HepG2 (cell line): ENCODE measurements around the gene TCAP. TPM values are rescaled to one million over a fixed set of nuclear protein-coding genes. Genes with fewer than 3 reads are reported as not detected.
A peak's percentile ranks its signal among the peaks of the same experiment; 100 is the strongest.

Source experiments
- ATRX ChIP-seq: sonication (generic); formaldehyde crosslinking; IDR thresholded peaks from 2 replicates; pipeline ENCODE4 v1.4.0; 2020; ENCODE audit warnings: missing genetic modification reagents, borderline replicate concordance
- CBFB ChIP-seq: sonication (generic); formaldehyde crosslinking; IDR thresholded peaks from 2 replicates; pipeline ENCODE4 v1.4.0; 2020; ENCODE audit warnings: missing genetic modification reagents
- CCDC6 ChIP-seq: sonication (generic); formaldehyde crosslinking; IDR thresholded peaks from 2 replicates; pipeline ENCODE4 v1.8.1; 2022; ENCODE audit warnings: mild to moderate bottlenecking, missing genetic modification reagents, moderate library complexity
- CREB3 ChIP-seq: sonication (generic); formaldehyde crosslinking; IDR thresholded peaks from 2 replicates; pipeline ENCODE4 v1.5.0; 2020; ENCODE audit warnings: missing genetic modification reagents
- FIP1L1 ChIP-seq: fragments of 200-400 bp; formaldehyde crosslinking; IDR thresholded peaks from 2 replicates; pipeline ENCODE4 v1.6.1; 2018; ENCODE audit warnings: low read depth, mild to moderate bottlenecking, low read length, moderate library complexity, borderline replicate concordance; ENCODE audit not compliant: insufficient read depth
- FOXC1 ChIP-seq: sonication (generic); formaldehyde crosslinking; IDR thresholded peaks from 2 replicates; pipeline ENCODE4 v1.8.0; 2022; ENCODE audit warnings: mild to moderate bottlenecking, missing genetic modification reagents, borderline replicate concordance
- IKZF4 ChIP-seq: sonication (generic); formaldehyde crosslinking; IDR thresholded peaks from 2 replicates; pipeline ENCODE4 v1.5.1; 2020; ENCODE audit warnings: borderline replicate concordance, mild to moderate bottlenecking, low read depth, missing genetic modification reagents; ENCODE audit errors: not compliant biosample characterization
- LRRFIP1 ChIP-seq: sonication (generic); formaldehyde crosslinking; conservative IDR thresholded peaks from 2 replicates; pipeline ENCODE4 v1.4.0; 2020; ENCODE audit warnings: missing genetic modification reagents
- MBD4 ChIP-seq: IDR thresholded peaks from 2 replicates; pipeline ENCODE4 v1.6.1; 2012; ENCODE audit warnings: low read length, inconsistent platforms, borderline replicate concordance
- MYC ChIP-seq: sonication (generic); formaldehyde crosslinking; IDR thresholded peaks from 2 replicates; pipeline ENCODE4 v1.9.0; 2021; ENCODE audit warnings: missing genetic modification reagents, borderline replicate concordance
- NBN ChIP-seq: fragments of 450-650 bp; conservative IDR thresholded peaks from 2 replicates; pipeline ENCODE4 v1.6.1; 2017
- NKX3-1 ChIP-seq: sonication (generic); formaldehyde crosslinking; IDR thresholded peaks from 2 replicates; pipeline ENCODE4 v1.5.0; 2020; ENCODE audit warnings: missing genetic modification reagents
- PRPF4 ChIP-seq: fragments of 200-400 bp; formaldehyde crosslinking; IDR thresholded peaks from 2 replicates; pipeline ENCODE4 v1.6.1; 2016; ENCODE audit warnings: low read length, low read depth; ENCODE audit not compliant: poor library complexity, severe bottlenecking
- TAF1 ChIP-seq: sonication (generic); formaldehyde crosslinking; IDR thresholded peaks from 2 replicates; pipeline ENCODE4 v1.4.0; 2020; ENCODE audit warnings: missing genetic modification reagents
- TAF15 ChIP-seq: fragments of 200-400 bp; formaldehyde crosslinking; IDR thresholded peaks from one replicate; pipeline ENCODE4 v1.6.1; 2018; ENCODE audit warnings: mild to moderate bottlenecking, low read depth, low read length; ENCODE audit not compliant: poor library complexity, severe bottlenecking
- TCF7 ChIP-seq: sonication (generic); IDR thresholded peaks from 2 replicates; pipeline ENCODE4 v1.6.1; 2016; ENCODE audit warnings: antibody characterized with exemption, low read depth
- THYN1 ChIP-seq: sonication (generic); formaldehyde crosslinking; IDR thresholded peaks from 2 replicates; pipeline ENCODE4 v1.8.1; 2023; ENCODE audit warnings: low read depth, mild to moderate bottlenecking, moderate library complexity, missing genetic modification reagents, borderline replicate concordance
- U2AF1 ChIP-seq: fragments of 200-400 bp; formaldehyde crosslinking; optimal IDR thresholded peaks from 2 replicates; pipeline ENCODE3; 2017; ENCODE audit warnings: mild to moderate bottlenecking, low read depth, low read length
- ZFYVE20 ChIP-seq: sonication (generic); formaldehyde crosslinking; IDR thresholded peaks from 2 replicates; pipeline ENCODE4 v1.8.0; 2023; ENCODE audit warnings: low read depth, mild to moderate bottlenecking, moderate library complexity, missing genetic modification reagents, borderline replicate concordance
- ZNF138 ChIP-seq: sonication (generic); formaldehyde crosslinking; IDR thresholded peaks from 2 replicates; pipeline ENCODE4 v1.5.0; 2020; ENCODE audit warnings: mild to moderate bottlenecking, low read depth, missing genetic modification reagents
- ZNF17 ChIP-seq: sonication (generic); formaldehyde crosslinking; IDR thresholded peaks from 2 replicates; pipeline ENCODE4 v1.5.0; 2020; ENCODE audit warnings: mild to moderate bottlenecking, missing genetic modification reagents
- ZNF253 ChIP-seq: sonication (generic); formaldehyde crosslinking; IDR thresholded peaks from 2 replicates; pipeline ENCODE4 v1.8.0; 2022; ENCODE audit warnings: mild to moderate bottlenecking, missing genetic modification reagents, borderline replicate concordance
- ZNF382 ChIP-seq: sonication (generic); formaldehyde crosslinking; IDR thresholded peaks from 2 replicates; pipeline ENCODE4 v1.5.0; 2020; ENCODE audit warnings: missing genetic modification reagents, mild to moderate bottlenecking, borderline replicate concordance
- ZNF570 ChIP-seq: sonication (generic); formaldehyde crosslinking; IDR thresholded peaks from 2 replicates; pipeline ENCODE4 v1.4.0; 2020; ENCODE audit warnings: mild to moderate bottlenecking, missing genetic modification reagents, borderline replicate concordance
- ZNF589 ChIP-seq: sonication (generic); formaldehyde crosslinking; conservative IDR thresholded peaks from 2 replicates; pipeline ENCODE4 v1.8.0; 2022; ENCODE audit warnings: mild to moderate bottlenecking, moderate library complexity, missing genetic modification reagents
- ZNF672 ChIP-seq: sonication (generic); formaldehyde crosslinking; IDR thresholded peaks from 2 replicates; pipeline ENCODE4 v1.8.1; 2022; ENCODE audit warnings: missing genetic modification reagents
- ZNF777 ChIP-seq: sonication (generic); formaldehyde crosslinking; IDR thresholded peaks from 2 replicates; pipeline ENCODE4 v1.4.0; 2020; ENCODE audit warnings: missing genetic modification reagents
- ZNF879 ChIP-seq: sonication (generic); formaldehyde crosslinking; IDR thresholded peaks from 2 replicates; pipeline ENCODE4 v1.8.1; 2023; ENCODE audit warnings: missing genetic modification reagents
- polyA plus RNA-seq, 8 experiments: library from polyadenylated mRNA; depleted of rRNA in 3 of 8; stranded (reverse) in 7 of 8; unstranded in 1 of 8; fragments of >200 nt; fragmentation: Illumina TruSeq in 4 of 8; extraction: Trizol in 4 of 8; gene quantifications; 2 replicates each; pipeline versions ENCODE4 v1.2.1 to v1.2.3, GENCODE V29; 2011 to 2016; ENCODE audit warnings: low read depth in 4 of 8, missing spikeins in 1 of 8, mixed read lengths in 1 of 8; ENCODE audit not compliant: insufficient read depth in 1 of 8
- total RNA-seq, 5 experiments: library from RNA; depleted of rRNA; stranded (reverse); fragments of >200 nt; fragmentation: Illumina TruSeq; extraction: Trizol; gene quantifications; 2 replicates each; pipeline ENCODE4 v1.2.3, GENCODE V29; 2016; ENCODE audit warnings: low read depth in 1 of 5

The TCAP gene
- total and polyA plus RNA-seq, 2 of the 13 experiments (the other 11 are each of a cell fraction or from before 2014, with no cell fraction given): 0.24 to 0.65 TPM

GRCh38 chr17:39687546-39688474, 22.7 kb downstream of the TCAP start, which contains the start of gene PGAP3 (continued):
- TF ChIP-seq MYC (CRISPR knock-in tag) (peak; percentile 58), ZNF382 (CRISPR knock-in tag) (no peak), CBFB (0 out of 2 replicates have a peak, but pooled peaks have one; percentile 54), NKX3-1 (peak; percentile 81; the same call in 1 of the 2 replicates), ZNF138 (no peak), ZNF777 (no peak), FOXC1 (CRISPR knock-in tag) (peak; percentile 11; the same call in 1 of the 2 replicates), PRPF4 (no peak), NBN (no peak), CCDC6 (CRISPR knock-in tag) (no peak), ZNF672 (CRISPR knock-in tag) (no peak), MBD4 (no peak), THYN1 (0 out of 2 replicates have a peak, but pooled peaks have one; percentile 83), TAF1 (CRISPR knock-in tag) (peak; percentile 90), U2AF1 (no peak), FIP1L1 (no peak), LRRFIP1 (CRISPR knock-in tag) (no peak), ZNF589 (CRISPR knock-in tag) (peak; percentile 78; the same call in 1 of the 2 replicates), IKZF4 (CRISPR knock-in tag) (no peak), ZNF570 (CRISPR knock-in tag) (no peak), ZNF879 (CRISPR knock-in tag) (no peak), TAF15 (no peak), ZNF17 (no peak), ZFYVE20 (no peak), ATRX (CRISPR knock-in tag) (no peak), ZNF253 (CRISPR knock-in tag) (no peak), TCF7 (no peak), CREB3 (CRISPR knock-in tag) (no peak)
